Hepatocyte (in vitro differentiated cells): ENCODE measurements around the gene STK32B. TPM values are rescaled to one million over a fixed set of nuclear protein-coding genes. Genes with fewer than 3 reads are reported as not detected.

Experiments used
- DNase-seq: peaks from one replicate; pipeline ENCODE4 v3.0.0-alpha.2; 2016; ENCODE audit warnings: low spot score
- H2AFZ ChIP-seq: fragments of 200-600 bp; sonication (generic); 2 replicates; pipeline ENCODE4 v1.6.0; 2016; ENCODE audit warnings: antibody characterized with exemption, mild to moderate bottlenecking
- H3K27ac ChIP-seq: fragments of 200-600 bp; sonication (generic); 2 replicates; pipeline ENCODE4 v1.5.1; 2016; ENCODE audit warnings: mild to moderate bottlenecking
- H3K27me3 ChIP-seq: fragments of 200-600 bp; sonication (generic); 2 replicates; pipeline ENCODE4 v1.6.1; 2016
- H3K36me3 ChIP-seq: fragments of 200-600 bp; sonication (generic); replicated peaks from 2 replicates; pipeline ENCODE4 v1.5.1; 2016; ENCODE audit warnings: low read depth; ENCODE audit not compliant: insufficient read depth
- H3K4me1 ChIP-seq: fragments of 200-600 bp; sonication (generic); 2 replicates; pipeline ENCODE4 v1.5.1; 2016; ENCODE audit warnings: mild to moderate bottlenecking, moderate library complexity; ENCODE audit not compliant: insufficient read depth
- H3K4me2 ChIP-seq: fragments of 200-600 bp; sonication (generic); 2 replicates; pipeline ENCODE4 v1.6.0; 2016
- H3K4me3 ChIP-seq: fragments of 200-600 bp; sonication (generic); 2 replicates; pipeline ENCODE4 v1.5.1; 2016; ENCODE audit warnings: mild to moderate bottlenecking
- H3K79me2 ChIP-seq: fragments of 200-600 bp; sonication (generic); 2 replicates; pipeline ENCODE4 v1.6.0; 2017; ENCODE audit warnings: mild to moderate bottlenecking
- H3K9me2 ChIP-seq: fragments of 200-600 bp; sonication (generic); replicated peaks from 2 replicates; pipeline ENCODE4 v1.6.0; 2017; ENCODE audit warnings: mild to moderate bottlenecking; ENCODE audit not compliant: insufficient read depth
- H3K9me3 ChIP-seq: fragments of 200-600 bp; sonication (generic); 2 replicates; pipeline ENCODE4 v1.5.1; 2016; ENCODE audit warnings: low read depth, mild to moderate bottlenecking
- H4K20me1 ChIP-seq: fragments of 200-600 bp; sonication (generic); 2 replicates; pipeline ENCODE4 v1.6.0; 2016; ENCODE audit warnings: mild to moderate bottlenecking; ENCODE audit not compliant: insufficient read depth, poor library complexity, severe bottlenecking
- CTCF ChIP-seq: fragments of 200-600 bp; sonication (generic); IDR thresholded peaks from 2 replicates; pipeline ENCODE4 v1.5.1; 2016; ENCODE audit warnings: antibody characterized with exemption, mild to moderate bottlenecking; ENCODE audit not compliant: poor library complexity
- EZH2 ChIP-seq: fragments of 200-600 bp; sonication (generic); IDR thresholded peaks from 2 replicates; pipeline ENCODE4 v1.6.1; 2016; ENCODE audit warnings: antibody characterized with exemption, mild to moderate bottlenecking, borderline replicate concordance
- EZH2phosphoT487 ChIP-seq: fragments of 200-600 bp; sonication (generic); IDR thresholded peaks from one replicate; pipeline ENCODE4 v1.6.1; 2018; ENCODE audit warnings: antibody characterized with exemption, mild to moderate bottlenecking, low read depth, moderate library complexity; ENCODE audit not compliant: unreplicated experiment, severe bottlenecking
- WGBS: methylation state at CpG from one replicate; pipeline ENCODE4 v1.1.6; 2016; ENCODE audit warnings: low lambda C conversion rate; ENCODE audit errors: missing lambda C conversion rate; 5-methylcytosine and 5-hydroxymethylcytosine counted together
- polyA plus RNA-seq: library from polyadenylated mRNA; unstranded; fragments of >200 nt; fragmentation: Nextera tagmentation; extraction: Ambion mirVana; gene quantifications from 2 replicates; pipeline ENCODE4 v1.2.1, GENCODE V29; 2016
- total RNA-seq: library from RNA; depleted of rRNA; stranded (reverse); fragments of >200 nt; gene quantifications from 2 replicates; pipeline ENCODE4 v1.2.3, GENCODE V29; 2014

STK32B gene
- total and polyA plus RNA-seq, 2 experiments from 2014 or later, result 0.51 to 1.6 TPM

GRCh38 chr4:5470318-5471198 is 419.3 kb downstream of the STK32B start:
- Histone ChIP-seq H3K4me2 (no peak overlapping the region), H3K79me2 (no peaks in the 10 kb centered on the region), H3K4me3 (no peak overlapping the region), H3K36me3 (no peaks in the 10 kb centered on the region), H3K27me3 (no peaks in the 10 kb centered on the region), H2AFZ (no peak overlapping the region), H3K9me2 (no peaks in the 10 kb centered on the region), H3K4me1 (no peaks in the 10 kb centered on the region), H3K27ac (no peak overlapping the region), H4K20me1 (no peaks in the 10 kb centered on the region), H3K9me3 (no peaks in the 10 kb centered on the region)
- DNase-seq, result no peak
- TF ChIP-seq EZH2, result no peak
- WGBS, result 86% methylated on average over 13 of the region's 13 CpGs

GRCh38 chr4:5471206-5471605 is 419.9 kb downstream of the STK32B start:
- 82% methylated on average over 7 of the region's 7 CpGs for WGBS
- Histone ChIP-seq H3K4me3 (no peak overlapping the region), H4K20me1 (no peaks in the 10 kb centered on the region), H3K36me3 (no peaks in the 10 kb centered on the region), H3K9me3 (no peaks in the 10 kb centered on the region), H3K79me2 (no peaks in the 10 kb centered on the region), H3K27ac (no peak overlapping the region), H2AFZ (no peak overlapping the region), H3K4me2 (no peak overlapping the region), H3K4me1 (no peaks in the 10 kb centered on the region), H3K9me2 (no peaks in the 10 kb centered on the region), H3K27me3 (no peaks in the 10 kb centered on the region)
- TF ChIP-seq EZH2phosphoT487 (no peak), CTCF (no peak), EZH2 (no peak)
- DNase-seq, result no peak

GRCh38 chr4:5471691-5472090 is 420.4 kb downstream of the STK32B start:
- 91% methylated on average over 7 of the region's 7 CpGs for WGBS
- Histone ChIP-seq H2AFZ (no peak overlapping the region), H3K9me3 (no peaks in the 10 kb centered on the region)

More at GRCh38 chr4:5471691-5472090, 420.4 kb downstream of the STK32B start:
- H3K27ac ChIP-seq, result no peak overlapping the region
- H3K27me3 ChIP-seq, result no peaks in the 10 kb centered on the region
- H3K36me3 ChIP-seq, result no peaks in the 10 kb centered on the region
- H3K4me3 ChIP-seq, result no peak overlapping the region
- no peaks in the 10 kb centered on the region for H3K9me2 ChIP-seq
- no peak for DNase-seq
- no peak for TF ChIP-seq CTCF
- TF ChIP-seq EZH2phosphoT487, result no peak
- TF ChIP-seq EZH2, result no peak
- H4K20me1 ChIP-seq, result no peaks in the 10 kb centered on the region
- no peaks in the 10 kb centered on the region for H3K4me1 ChIP-seq
- H3K79me2 ChIP-seq, result no peaks in the 10 kb centered on the region
- no peak overlapping the region for H3K4me2 ChIP-seq
